Naive thymus-derived CD4-positive, alpha-beta T cell (primary cell): ENCODE results near the gene BICD2. TPM values are rescaled to one million over a fixed set of nuclear protein-coding genes. Genes with fewer than 3 reads are reported as not detected.
A peak's percentile ranks its signal among the peaks of the same experiment; 100 is the strongest.

ENCODE experiments used
- ATAC-seq: fragments of 150-1000 bp; cut with Tn5 transposase; 2 replicates; pipeline ENCODE4 v1.10.0; 2021; ENCODE audit warnings: mild to moderate bottlenecking, moderate library complexity
- CTCF ChIA-PET: fragments of 350-600 bp; sonication (Branson Sonifier 250); formaldehyde crosslinking; loops from one replicate; lab custom pipeline; 2021; ENCODE audit warnings: antibody characterized with exemption; lab: Charles Lee
- POLR2A ChIA-PET: fragments of 350-600 bp; sonication (Branson Sonifier 250); formaldehyde crosslinking; loops from one replicate; lab custom pipeline; 2021; ENCODE audit warnings: antibody characterized with exemption, inconsistent platforms; lab: Charles Lee
- DNase-seq, 9 donors: peaks; one replicate each; pipeline versions ENCODE4 v3.0.0 to v3.0.0-alpha.2; 2020 to 2022; ENCODE audit warnings: mixed read lengths in 1 of 9
- H3K27ac ChIP-seq: one replicate; pipeline ENCODE4 v1.7.0; 2013; ENCODE audit warnings: mild to moderate bottlenecking, low read depth, low read length, moderate library complexity
- H3K27me3 ChIP-seq, 2 donors: one replicate each; pipeline ENCODE4 v1.7.0; 2013; ENCODE audit warnings: low read length in 2 of 2, mild to moderate bottlenecking in 2 of 2, moderate library complexity in 2 of 2; ENCODE audit not compliant: control insufficient read depth in 2 of 2, insufficient read depth in 2 of 2
- H3K36me3 ChIP-seq, 3 experiments: 1 replicate in 2 of 3; 2 replicates in 1 of 3; pipeline ENCODE4 v1.7.0; 2013; ENCODE audit warnings: low read length in 3 of 3, mild to moderate bottlenecking in 3 of 3, moderate library complexity in 1 of 3; ENCODE audit not compliant: insufficient read depth in 3 of 3, control insufficient read depth in 2 of 3
- H3K4me1 ChIP-seq, 2 donors: one replicate each; pipeline ENCODE4 v1.7.0; 2013; ENCODE audit warnings: low read length in 2 of 2, mild to moderate bottlenecking in 2 of 2, moderate library complexity in 1 of 2; ENCODE audit not compliant: control insufficient read depth in 2 of 2, insufficient read depth in 2 of 2
- H3K4me3 ChIP-seq: 2 replicates; pipeline ENCODE4 v1.7.0; 2013; ENCODE audit warnings: mild to moderate bottlenecking, low read length
- H3K9me3 ChIP-seq, 3 experiments: 1 replicate in 2 of 3; 2 replicates in 1 of 3; pipeline ENCODE4 v1.7.0; 2013; ENCODE audit warnings: low read length in 3 of 3; ENCODE audit not compliant: control insufficient read depth in 2 of 3
- H3K27ac Mint-ChIP-seq, 9 donors: one replicate each; pipeline ENCODE4 v1.8.0; 2020 to 2022; ENCODE audit warnings: mixed read lengths in 9 of 9, mild to moderate bottlenecking in 8 of 9, moderate library complexity in 5 of 9, inconsistent platforms in 2 of 9
- H3K27me3 Mint-ChIP-seq, 5 donors: one replicate each; pipeline ENCODE4 v1.8.0; 2021 to 2022; ENCODE audit warnings: mixed read lengths in 5 of 5, mild to moderate bottlenecking in 1 of 5
- H3K36me3 Mint-ChIP-seq, 5 donors: one replicate each; pipeline ENCODE4 v1.8.0; 2020 to 2022; ENCODE audit warnings: mixed read lengths in 5 of 5, mild to moderate bottlenecking in 3 of 5, inconsistent platforms in 1 of 5
- H3K4me1 Mint-ChIP-seq, 7 donors: one replicate each; pipeline ENCODE4 v1.8.0; 2020 to 2022; ENCODE audit warnings: mixed read lengths in 7 of 7, mild to moderate bottlenecking in 3 of 7, inconsistent platforms in 1 of 7
- H3K4me3 Mint-ChIP-seq, 10 donors: one replicate each; pipeline ENCODE4 v1.8.0; 2020 to 2022; ENCODE audit warnings: mild to moderate bottlenecking in 10 of 10, mixed read lengths in 10 of 10, moderate library complexity in 6 of 10, inconsistent platforms in 2 of 10
- H3K9me3 Mint-ChIP-seq, 11 donors: one replicate each; pipeline ENCODE4 v1.8.0; 2020 to 2022; ENCODE audit warnings: mixed read lengths in 11 of 11, mild to moderate bottlenecking in 4 of 11, inconsistent platforms in 1 of 11, moderate library complexity in 1 of 11
- intact Hi-C, 2 donors: fragments of 100-400 bp; cut with micrococcal nuclease; formaldehyde crosslinking; loops; one replicate each; pipeline ENCODE4 v1.15.1; 2023
- polyA plus RNA-seq, 2 donors: library from polyadenylated mRNA; unstranded; fragments of 300-500 nt; fragmentation: Illumina TruSeq; gene quantifications; one replicate each; pipeline ENCODE4 v1.2.3, GENCODE V29; 2021
- total RNA-seq, 6 experiments: library from RNA in 5 of 6; stranded (reverse) in 5 of 6; gene quantifications; 1 replicate in 5 of 6; 2 replicates in 1 of 6; pipeline ENCODE4 v1.2.3 and lab custom pipeline; 2021 to 2026

The BICD2 gene
- total and polyA plus RNA-seq, 7 experiments from 2014 or later: 7.4 to 28.8 (median 27.4) TPM

DNA sequence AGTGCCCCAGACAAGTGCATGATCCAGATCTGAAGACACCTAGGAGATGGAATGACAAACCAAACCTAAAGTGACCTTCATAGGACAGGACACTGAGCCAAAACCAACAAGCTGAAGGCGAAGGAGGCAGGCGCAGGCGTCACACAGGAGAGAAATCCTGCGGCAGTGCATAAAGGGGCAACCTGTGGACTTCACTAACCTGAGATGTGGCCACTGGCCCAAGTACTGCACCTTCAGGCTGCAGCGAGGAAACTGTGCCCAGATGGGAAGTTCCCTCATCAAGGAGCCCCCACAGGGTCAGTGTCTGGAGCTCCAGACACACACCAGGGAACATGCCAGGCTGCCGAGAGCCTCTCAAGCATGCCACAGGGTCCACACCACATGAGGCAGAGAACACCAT is 98.4 kb downstream of the BICD2 start:
- H3K27me3 ChIP-seq: no peaks in the 10 kb centered on the region
- no peak overlapping the region for H3K4me3 ChIP-seq
- POLR2A ChIA-PET: no interaction called here
- intact Hi-C loops: no loop called here
- Mint-ChIP-seq H3K9me3 (peaks cover 0 to 2% (median 0%) of the 10 kb centered on the region in 11 donors), H3K36me3 (peaks cover 0 to 5% (median 3%) of the 10 kb centered on the region in 5 donors), H3K27me3 (no peaks in the 10 kb centered on the region), H3K4me3 (peak overlapping the region in 4 of 10 donors; percentile 12 to 64 (median 30)), H3K4me1 (peaks cover 43 to 72% (median 56%) of the 10 kb centered on the region in 7 donors), H3K27ac (peak overlapping the region in 5 of 9 donors; percentile 66 to 84 (median 76))
- H3K27ac ChIP-seq: no peak overlapping the region
- H3K36me3 ChIP-seq: peaks cover 0 to 27% (median 0%) of the 10 kb centered on the region in 3 experiments
- H3K4me1 ChIP-seq: peaks cover 22 to 30% of the 10 kb centered on the region in 2 donors
- no peak for ATAC-seq
- no peaks in the 10 kb centered on the region for H3K9me3 ChIP-seq
- CTCF ChIA-PET: interaction anchor here (1.0 to 1.4 kb wide), 2 partner anchors 9 to 32 kb away, joined by 3 to 4 read pairs; no protein-coding TSS in a partner anchor
- no peak for DNase-seq

DNA sequence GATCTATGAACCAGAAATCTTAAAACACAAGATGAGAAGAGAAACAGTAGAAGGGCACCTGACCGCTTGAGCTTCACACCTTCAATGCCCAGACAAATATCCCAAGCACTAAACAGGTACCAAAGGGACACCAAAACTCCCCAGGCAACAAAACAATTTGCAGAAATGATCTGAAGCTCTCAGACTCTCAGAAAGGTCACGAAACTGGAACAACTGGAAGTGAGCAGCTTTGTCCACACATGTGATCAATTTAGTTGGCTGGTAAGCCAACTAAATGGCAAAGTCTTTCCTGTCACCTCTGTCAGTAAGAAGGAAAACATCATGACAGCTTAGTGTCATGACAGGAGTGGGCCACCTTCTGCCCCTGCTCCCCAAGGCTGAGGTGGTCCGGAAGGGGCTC is 98.8 kb downstream of the BICD2 start:
- H3K36me3 Mint-ChIP-seq: peaks cover 0 to 5% (median 3%) of the 10 kb centered on the region in 5 donors
- no peak overlapping the region for H3K4me3 ChIP-seq
- peak overlapping the region in 5 of 10 donors; percentile 12 to 64 (median 29) for H3K4me3 Mint-ChIP-seq
- peaks cover 0 to 2% (median 0%) of the 10 kb centered on the region in 11 donors for H3K9me3 Mint-ChIP-seq
- no peaks in the 10 kb centered on the region for H3K9me3 ChIP-seq
- H3K4me1 Mint-ChIP-seq: peaks cover 43 to 74% (median 56%) of the 10 kb centered on the region in 7 donors
- DNase-seq (no peak), ATAC-seq (no peak)
- peaks cover 0 to 29% (median 0%) of the 10 kb centered on the region in 3 experiments for H3K36me3 ChIP-seq
- no peaks in the 10 kb centered on the region for H3K27me3 ChIP-seq
- POLR2A ChIA-PET: no interaction called here
- CTCF ChIA-PET: interaction anchor here (1.4 kb wide), 1 partner anchor 32 kb away, joined by 3 read pairs; no protein-coding TSS in a partner anchor
- H3K27ac Mint-ChIP-seq: peak overlapping the region in 6 of 9 donors; percentile 63 to 84 (median 76)
- H3K27me3 Mint-ChIP-seq: no peaks in the 10 kb centered on the region
- peaks cover 22 to 26% of the 10 kb centered on the region in 2 donors for H3K4me1 ChIP-seq
- H3K27ac ChIP-seq: no peak overlapping the region
- intact Hi-C loops: no loop called here

DNA sequence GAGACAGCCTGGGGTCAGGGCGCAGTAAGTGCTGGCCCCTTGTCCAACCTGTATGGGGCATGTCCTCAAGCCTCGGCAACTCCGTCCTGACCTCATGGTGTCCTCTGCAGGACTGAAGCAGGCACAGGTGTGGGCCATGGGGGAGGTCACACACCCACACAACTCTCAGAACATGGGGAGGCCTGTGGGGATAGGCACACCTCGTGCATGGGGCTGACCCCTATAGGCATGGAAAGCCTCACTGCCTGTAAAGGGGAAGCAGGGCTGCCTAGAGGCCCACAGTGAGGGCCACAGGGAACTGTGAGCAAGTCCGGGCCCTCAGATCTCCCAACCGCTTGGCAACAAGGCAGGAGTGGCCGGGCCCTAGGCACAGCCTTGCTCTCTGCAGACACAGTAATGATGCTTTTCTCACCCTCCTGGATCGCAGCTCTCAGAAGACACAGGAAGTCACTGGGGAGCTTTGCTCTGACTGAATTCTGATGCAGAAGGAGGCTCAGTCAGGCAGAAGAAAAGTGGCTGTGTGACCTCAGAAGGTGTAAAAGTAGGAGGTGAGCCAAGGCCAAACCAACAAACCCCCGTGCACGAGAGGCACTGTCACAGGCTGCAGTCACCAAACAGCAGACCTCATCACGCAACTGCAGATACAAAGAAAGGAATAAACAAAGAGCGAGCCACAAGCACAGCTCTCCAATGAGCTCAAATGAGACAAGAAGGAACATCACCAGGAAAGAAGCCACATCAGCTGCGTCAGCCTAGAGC is 100.1 kb downstream of the BICD2 start:
- no peaks in the 10 kb centered on the region for H3K27me3 ChIP-seq
- no peaks in the 10 kb centered on the region for H3K27me3 Mint-ChIP-seq
- ATAC-seq (peak; percentile 51), DNase-seq (peak in 7 of 9 donors; percentile 24 to 47 (median 38))
- H3K36me3 ChIP-seq: peaks cover 0 to 23% (median 0%) of the 10 kb centered on the region in 3 experiments
- peaks cover 46 to 75% (median 59%) of the 10 kb centered on the region in 7 donors for H3K4me1 Mint-ChIP-seq
- H3K4me3 Mint-ChIP-seq: peak overlapping the region in 7 of 10 donors; percentile 1 to 63 (median 31)
- peaks cover 0 to 5% (median 3%) of the 10 kb centered on the region in 5 donors for H3K36me3 Mint-ChIP-seq
- no peaks in the 10 kb centered on the region for H3K9me3 ChIP-seq
- no peak overlapping the region for H3K4me3 ChIP-seq
- POLR2A ChIA-PET: no interaction called here
- peaks cover 0 to 2% (median 0%) of the 10 kb centered on the region in 11 donors for H3K9me3 Mint-ChIP-seq
- peak overlapping the region; percentile 17 to 92 (median 73) for H3K27ac Mint-ChIP-seq
- peaks cover 18 to 25% of the 10 kb centered on the region in 2 donors for H3K4me1 ChIP-seq
- intact Hi-C loops: no loop called here
- CTCF ChIA-PET: no interaction called here
- peak overlapping the region; percentile 19 for H3K27ac ChIP-seq

DNA sequence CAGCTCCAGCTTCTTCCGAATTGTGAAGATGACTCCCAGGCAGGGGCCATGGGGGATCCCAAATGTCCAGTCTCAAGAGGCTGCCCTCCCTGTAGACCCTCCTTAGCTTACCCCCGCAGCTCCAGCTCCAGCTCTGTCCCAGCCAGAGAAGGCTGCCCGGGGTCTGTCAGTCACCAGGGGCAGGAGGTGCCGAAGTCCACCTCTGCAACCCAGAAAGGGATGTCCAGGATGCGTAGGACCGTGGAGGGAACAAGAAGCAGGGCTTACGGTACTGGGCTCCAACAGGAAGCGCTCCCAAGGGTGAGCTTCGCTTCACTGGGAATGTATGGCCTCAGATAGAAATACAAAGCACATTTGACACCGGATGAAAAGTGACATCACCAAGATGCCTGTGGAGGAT is 100.7 kb downstream of the BICD2 start:
- Histone ChIP-seq H3K4me1 (peaks cover 14 to 21% of the 10 kb centered on the region in 2 donors), H3K27ac (peak overlapping the region; percentile 19), H3K4me3 (no peak overlapping the region), H3K27me3 (no peaks in the 10 kb centered on the region), H3K9me3 (no peaks in the 10 kb centered on the region), H3K36me3 (peaks cover 0 to 22% (median 0%) of the 10 kb centered on the region in 3 experiments)
- H3K27ac Mint-ChIP-seq: peak overlapping the region in 3 of 9 donors; percentile 15 to 59 (median 22)
- H3K36me3 Mint-ChIP-seq: peaks cover 0 to 5% (median 3%) of the 10 kb centered on the region in 5 donors
- intact Hi-C loops: no loop called here
- DNase-seq: no peak
- H3K9me3 Mint-ChIP-seq: peaks cover 0 to 2% (median 0%) of the 10 kb centered on the region in 11 donors
- peaks cover 40 to 71% (median 54%) of the 10 kb centered on the region in 7 donors for H3K4me1 Mint-ChIP-seq
- H3K4me3 Mint-ChIP-seq: no peak overlapping the region
- ChIA-PET POLR2A (no interaction called here), CTCF (interaction anchor here (0.6 kb wide), 1 partner anchor 49 kb away, joined by 3 read pairs; no protein-coding TSS in a partner anchor)
- no peak for ATAC-seq
- no peaks in the 10 kb centered on the region for H3K27me3 Mint-ChIP-seq

DNA sequence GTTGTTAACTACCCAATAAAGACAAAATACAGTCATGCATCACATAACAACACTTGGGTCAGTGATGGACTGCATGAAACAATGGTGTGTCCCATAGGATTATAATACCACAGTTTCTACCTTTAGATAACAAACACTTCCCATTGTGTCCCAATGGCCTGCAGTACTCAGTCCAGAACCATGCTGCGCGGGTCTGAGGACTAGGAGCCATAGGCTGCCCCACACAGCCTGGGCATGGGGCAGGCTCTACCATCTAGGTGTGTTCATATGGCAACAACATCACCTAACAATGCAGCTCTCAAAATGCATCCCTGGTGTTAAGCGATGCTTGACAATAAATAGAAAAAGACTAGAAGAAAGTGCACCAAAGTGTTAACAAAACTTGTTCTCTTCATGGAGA is 101.5 kb downstream of the BICD2 start:
- Histone ChIP-seq H3K9me3 (no peaks in the 10 kb centered on the region), H3K4me1 (peaks cover 8 to 17% of the 10 kb centered on the region in 2 donors), H3K4me3 (no peak overlapping the region), H3K27me3 (no peaks in the 10 kb centered on the region), H3K36me3 (peaks cover 0 to 28% (median 0%) of the 10 kb centered on the region in 3 experiments), H3K27ac (no peak overlapping the region)
- Mint-ChIP-seq H3K27ac (peak overlapping the region in 3 of 9 donors; percentile 23 to 56 (median 48)), H3K27me3 (no peaks in the 10 kb centered on the region), H3K36me3 (peaks cover 0 to 5% (median 1%) of the 10 kb centered on the region in 5 donors), H3K4me3 (no peak overlapping the region), H3K4me1 (peaks cover 33 to 63% (median 46%) of the 10 kb centered on the region in 7 donors), H3K9me3 (peaks cover 0 to 2% (median 0%) of the 10 kb centered on the region in 11 donors)
- POLR2A ChIA-PET: no interaction called here
- DNase-seq (no peak), ATAC-seq (no peak)
- intact Hi-C loops: no loop called here
- CTCF ChIA-PET: no interaction called here

DNA sequence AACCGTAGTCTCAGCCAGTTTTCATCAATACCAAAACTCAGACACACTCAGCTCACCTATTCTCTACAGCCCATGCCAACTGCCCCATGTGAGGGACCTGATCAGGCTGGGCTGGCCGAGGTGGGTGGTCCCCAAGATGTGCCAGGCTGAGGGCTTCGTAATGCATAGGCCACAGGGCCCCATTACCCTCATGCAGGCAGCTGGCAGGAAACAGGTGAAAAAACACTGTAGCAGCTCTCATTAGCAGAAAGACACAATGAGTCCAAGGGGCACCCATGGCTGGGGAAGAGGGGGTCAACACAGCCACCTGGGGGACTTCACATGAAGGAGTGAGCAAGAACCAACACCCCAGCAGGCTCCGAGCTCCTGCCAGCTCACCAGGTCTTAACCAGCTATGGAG is 102.9 kb downstream of the BICD2 start:
- Histone ChIP-seq H3K4me1 (peaks cover 8 to 17% of the 10 kb centered on the region in 2 donors), H3K27ac (no peak overlapping the region), H3K27me3 (no peaks in the 10 kb centered on the region), H3K4me3 (no peak overlapping the region), H3K36me3 (peaks cover 0 to 33% (median 0%) of the 10 kb centered on the region in 3 experiments), H3K9me3 (no peaks in the 10 kb centered on the region)
- intact Hi-C loops: no loop called here
- DNase-seq: no peak
- Mint-ChIP-seq H3K36me3 (peaks cover 0 to 11% (median 1%) of the 10 kb centered on the region in 5 donors), H3K4me3 (no peak overlapping the region), H3K27ac (peak overlapping the region in 1 of 9 donors; percentile 27), H3K9me3 (peaks cover 0 to 2% (median 0%) of the 10 kb centered on the region in 11 donors), H3K27me3 (no peaks in the 10 kb centered on the region), H3K4me1 (peaks cover 26 to 52% (median 37%) of the 10 kb centered on the region in 7 donors)
- ChIA-PET CTCF (no interaction called here), POLR2A (no interaction called here)
- no peak for ATAC-seq
